A549 treated with Mapracorat at 1 μM for 4 hours (cell line): ENCODE data around the gene LLGL1. TPM values are rescaled to one million over a fixed set of nuclear protein-coding genes. Genes with fewer than 3 reads are reported as not detected.

Source experiments
- total RNA-seq: library from RNA; stranded (reverse); fragments of 200-300 nt; extraction: Qiagen RNA extraction; gene quantifications from 5 replicates; pipeline ENCODE4 v1.2.3, GENCODE V29; 2022

LLGL1 gene
- 10.8 to 16.8 TPM (median 16.2 TPM) in 5 replicates for total RNA-seq

GRCh38 chr17:18225121-18225641 is at the start of gene LLGL1:
LLGL1 (plus strand) TSS chr17:18225635; CDS start chr17:18225683, 48 bp downstream.

GRCh38 chr17:18183334-18184142 is 41.9 kb upstream of the LLGL1 start, which contains the start of gene ALKBH5:
ALKBH5 (plus strand) TSS chr17:18183828; CDS start chr17:18184244, 416 bp downstream.

GRCh38 chr17:18258356-18259038 is 33.1 kb downstream of the LLGL1 start, which contains the start of gene FLII:
FLII (minus strand) TSS chr17:18258738; CDS start chr17:18258690, 48 bp downstream.

GRCh38 chr17:18260332-18261145 is 35.1 kb downstream of the LLGL1 start, which contains the start of gene MIEF2:
MIEF2 (plus strand) TSS chr17:18260662; CDS start chr17:18262721, 2,059 bp downstream.

Other genes with a start within 250 kb of the LLGL1 start
- 24.7 to 31.8 TPM (median 29.8 TPM) in 5 replicates for gene ATPAF2, start 186.5 kb upstream of the LLGL1 start, total RNA-seq
- gene GID4, start 186.2 kb upstream of the LLGL1 start, total RNA-seq: 8.7 to 11.3 TPM (median 10.6 TPM) in 5 replicates
- 43.5 to 53.5 TPM (median 51.0 TPM) in 5 replicates for gene DRG2, start 137.7 kb upstream of the LLGL1 start, total RNA-seq
- gene MYO15A, start 116.9 kb upstream of the LLGL1 start, total RNA-seq: 0.06 to 0.86 TPM (median 0.75 TPM) in 5 replicates
- 47.1 to 60.1 TPM (median 49.9 TPM) in 5 replicates for gene ALKBH5, start 41.8 kb upstream of the LLGL1 start, total RNA-seq
- 228 to 260 TPM (median 255 TPM) in 5 replicates for gene FLII, start 33.1 kb downstream of the LLGL1 start, total RNA-seq
- 6.5 to 12.1 TPM (median 10.1 TPM) in 5 replicates for gene MIEF2, start 35.0 kb downstream of the LLGL1 start, total RNA-seq
- 30.6 to 40.4 TPM (median 36.3 TPM) in 5 replicates for gene TOP3A, start 89.4 kb downstream of the LLGL1 start, total RNA-seq
- gene SMCR8, start 89.7 kb downstream of the LLGL1 start, total RNA-seq: 13.2 to 16.3 TPM (median 14.7 TPM) in 5 replicates
- gene SHMT1, start 137.9 kb downstream of the LLGL1 start, total RNA-seq: 42.8 to 49.1 TPM (median 47.7 TPM) in 5 replicates
- gene EVPLL, start 152.1 kb downstream of the LLGL1 start, total RNA-seq: not detected in 5 replicates